Kidney (tissue), 14 donors: Measurements from ENCODE around the gene NUDT5. TPM values are rescaled to one million over a fixed set of nuclear protein-coding genes. Genes with fewer than 3 reads are reported as not detected.

ENCODE experiments used
- DNase-seq, 5 donors: peaks; one replicate each; pipeline ENCODE4 v3.0.0-alpha.2; 2013 to 2020
- FAIRE-seq: peaks from 2 replicates; lab custom pipeline; 2012; peaks lifted over from hg19 to GRCh38; lab: Jason Lieb, UNC
- H3K27ac ChIP-seq, 2 donors: one replicate each; pipeline ENCODE4 v1.7.0; 2013; ENCODE audit warnings: low read depth in 2 of 2, low read length in 2 of 2, inconsistent platforms in 1 of 2
- H3K27me3 ChIP-seq: one replicate; pipeline ENCODE4 v1.7.1; 2013; ENCODE audit warnings: low read length, inconsistent platforms; ENCODE audit not compliant: control insufficient read depth, insufficient read depth
- H3K36me3 ChIP-seq, 3 donors: one replicate each; pipeline versions ENCODE4 v1.7.0 to v1.7.1; 2013; ENCODE audit warnings: low read length in 3 of 3, control low read depth in 1 of 3, inconsistent platforms in 1 of 3; ENCODE audit not compliant: insufficient read depth in 3 of 3, control insufficient read depth in 2 of 3
- H3K4me1 ChIP-seq, 3 donors: one replicate each; pipeline versions ENCODE4 v1.7.0 to v1.7.1; 2013; ENCODE audit warnings: low read length in 3 of 3, inconsistent platforms in 1 of 3, low read depth in 1 of 3; ENCODE audit not compliant: control insufficient read depth in 2 of 3, insufficient read depth in 2 of 3
- H3K4me3 ChIP-seq, 3 donors: one replicate each; pipeline versions ENCODE4 v1.7.0 to v1.8.1; 2013; ENCODE audit warnings: low read length in 3 of 3, control low read depth in 1 of 3, inconsistent platforms in 1 of 3
- H3K9ac ChIP-seq, 3 donors: one replicate each; pipeline versions ENCODE4 v1.7.0 to v1.7.1; 2013; ENCODE audit warnings: low read length in 3 of 3, control low read depth in 1 of 3, inconsistent platforms in 1 of 3
- H3K9me3 ChIP-seq, 3 donors: one replicate each; pipeline versions ENCODE4 v1.7.0 to v1.7.1; 2013; ENCODE audit warnings: low read length in 3 of 3, control low read depth in 1 of 3, inconsistent platforms in 1 of 3; ENCODE audit not compliant: control insufficient read depth in 2 of 3, insufficient read depth in 1 of 3
- intact Hi-C: fragments of 100-400 bp; cut with DNase I; formaldehyde crosslinking; loops from one replicate; pipeline ENCODE4 v1.11.1; 2022
- microRNA-seq: library from miRNA; unstranded; fragments of <30 nt; microRNA quantifications from one replicate; pipeline ENCODE4 v1.2.0, GENCODE V29; 2020
- polyA plus RNA-seq: library from polyadenylated mRNA; stranded (reverse); fragments of 350-450 nt; fragmentation: Illumina TruSeq; extraction: RNeasy Lipid Tissue Mini Kit (QIAGEN cat#74804); gene quantifications from one replicate; pipeline ENCODE4 v1.2.3, GENCODE V29; 2014; ENCODE audit warnings: low read depth, low replicate concordance; ENCODE audit not compliant: insufficient read depth
- total RNA-seq: library from RNA; stranded (reverse); fragmentation: NEBNext Ultra II Directional; extraction: Animal tissue kit (Norgen Biotek cat#: 25700); gene quantifications from one replicate; pipeline ENCODE4 v1.2.1, GENCODE V29; 2021
- TF ChIP-seq, protein P1 (sequence below): IDR thresholded peaks from 3 replicates; pipeline ENCODE4 v1.5.1; 2012; ENCODE audit warnings: mild to moderate bottlenecking, moderate library complexity, borderline replicate concordance; ENCODE audit not compliant: insufficient read depth; ENCODE audit errors: extremely low read depth
- donor health status: control.
- donor health status: control.
- donor health status: control.
- donor health status: control.
- donor health status: control.
- donor health status: DM: yes; HTN: yes; CAD: no.
- donor health status: Normal renal cell carcinoma (clear cell type).

Gene NUDT5
- total and polyA plus RNA-seq, 2 donors from 2014 or later = 48.3 to 78.2 TPM

DNA sequence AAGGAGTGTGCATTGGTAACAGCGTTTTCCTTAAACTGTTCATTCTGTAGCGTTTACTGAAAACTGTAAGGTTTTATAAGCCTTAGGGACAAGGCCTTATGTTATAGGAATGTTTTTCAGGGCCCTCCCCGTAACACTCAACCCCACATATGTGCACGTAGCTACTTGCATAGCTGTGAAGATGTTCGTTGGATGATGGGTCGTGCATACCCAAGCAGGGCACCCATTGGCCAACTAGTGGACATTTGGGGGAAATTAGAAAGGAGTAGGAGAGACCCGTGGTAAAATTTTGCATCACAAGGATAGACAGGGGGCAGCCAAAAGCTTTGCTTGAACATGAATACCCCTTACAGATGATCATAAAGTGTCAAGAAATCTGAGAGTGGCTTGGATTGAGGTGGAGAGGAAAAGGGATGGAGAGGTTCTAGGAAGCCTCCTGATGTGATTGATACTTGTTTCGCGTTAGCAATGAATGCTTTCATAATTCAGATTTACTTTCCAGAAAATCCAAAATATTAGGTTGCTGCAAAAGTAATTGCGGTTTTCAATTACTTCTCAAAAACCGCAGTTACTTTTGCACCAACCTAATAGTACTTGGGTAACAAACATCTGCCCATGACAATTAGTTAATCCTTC lies 65.3 kb downstream of the NUDT5 start:
- Histone ChIP-seq H3K4me1 (no peaks in the 10 kb centered on the region), H3K27me3 (no peaks in the 10 kb centered on the region), H3K4me3 (peak overlapping the region; percentile 76 to 92 (median 90)), H3K36me3 (peaks cover 0 to 3% (median 0%) of the 10 kb centered on the region in 3 donors), H3K9ac (peak overlapping the region in 2 of 3 donors; percentile 50 to 62), H3K9me3 (no peaks in the 10 kb centered on the region), H3K27ac (peak overlapping the region in 1 of 2 donors; percentile 14)
- peak in 4 of 5 donors; percentile 54 to 83 (median 68) for DNase-seq
- TF ChIP-seq, protein P1, sequence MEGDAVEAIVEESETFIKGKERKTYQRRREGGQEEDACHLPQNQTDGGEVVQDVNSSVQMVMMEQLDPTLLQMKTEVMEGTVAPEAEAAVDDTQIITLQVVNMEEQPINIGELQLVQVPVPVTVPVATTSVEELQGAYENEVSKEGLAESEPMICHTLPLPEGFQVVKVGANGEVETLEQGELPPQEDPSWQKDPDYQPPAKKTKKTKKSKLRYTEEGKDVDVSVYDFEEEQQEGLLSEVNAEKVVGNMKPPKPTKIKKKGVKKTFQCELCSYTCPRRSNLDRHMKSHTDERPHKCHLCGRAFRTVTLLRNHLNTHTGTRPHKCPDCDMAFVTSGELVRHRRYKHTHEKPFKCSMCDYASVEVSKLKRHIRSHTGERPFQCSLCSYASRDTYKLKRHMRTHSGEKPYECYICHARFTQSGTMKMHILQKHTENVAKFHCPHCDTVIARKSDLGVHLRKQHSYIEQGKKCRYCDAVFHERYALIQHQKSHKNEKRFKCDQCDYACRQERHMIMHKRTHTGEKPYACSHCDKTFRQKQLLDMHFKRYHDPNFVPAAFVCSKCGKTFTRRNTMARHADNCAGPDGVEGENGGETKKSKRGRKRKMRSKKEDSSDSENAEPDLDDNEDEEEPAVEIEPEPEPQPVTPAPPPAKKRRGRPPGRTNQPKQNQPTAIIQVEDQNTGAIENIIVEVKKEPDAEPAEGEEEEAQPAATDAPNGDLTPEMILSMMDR = peak; percentile 22
- no peak for FAIRE-seq
- intact Hi-C loops = no loop called here

DNA sequence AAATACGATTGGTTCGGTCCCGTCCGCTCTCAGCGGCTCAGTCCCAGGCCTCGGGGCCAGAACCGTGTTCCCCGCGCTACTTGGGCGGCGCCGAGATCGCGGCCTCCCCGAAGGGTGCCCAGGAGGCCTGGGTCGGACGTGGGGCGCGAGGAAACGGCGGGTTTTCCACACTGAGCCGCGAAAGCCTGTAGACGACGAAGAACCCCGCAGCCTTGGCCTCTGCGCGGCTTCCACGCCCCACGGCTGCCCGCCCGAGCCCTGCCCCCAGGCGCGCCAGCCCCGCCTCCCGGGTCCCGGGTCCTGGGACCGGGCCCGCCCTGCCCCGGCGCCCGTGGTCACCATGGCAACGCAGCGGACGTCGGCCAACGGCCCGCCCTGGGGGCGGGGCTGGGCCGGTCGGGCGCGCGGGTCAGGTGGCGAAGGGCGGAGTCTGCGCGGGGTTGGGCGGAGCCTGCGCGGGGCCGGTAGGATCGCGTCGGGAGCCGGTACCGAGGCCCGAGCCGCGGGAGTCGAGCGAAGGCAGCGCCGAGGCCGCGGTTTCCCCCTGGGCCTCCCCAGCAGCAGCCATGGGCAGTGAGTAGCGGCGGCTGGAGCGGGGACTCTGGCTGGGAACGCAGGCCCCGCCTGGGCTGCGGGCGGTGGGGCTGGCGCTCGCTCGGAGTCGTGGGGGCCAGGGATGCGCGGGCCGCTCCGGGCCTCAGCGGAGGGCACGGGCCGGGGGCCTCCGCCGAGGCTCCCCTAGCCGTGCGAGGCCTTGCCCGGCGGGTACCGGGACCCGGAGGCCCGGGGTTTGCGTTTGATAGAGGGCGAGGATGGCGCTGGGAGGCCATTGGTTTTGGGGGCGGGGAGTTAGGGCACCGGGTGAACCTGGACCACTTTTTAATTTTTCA lies 66.2 kb downstream of the NUDT5 start, which contains the start of gene SEC61A2:
SEC61A2 (plus strand) TSS at position 456 of the 890 bp plus-strand sequence; CDS start at position 567, 111 bp downstream.
- TF ChIP-seq, protein P1 = no peak
- no peak for FAIRE-seq
- Histone ChIP-seq H3K9me3 (no peaks in the 10 kb centered on the region), H3K36me3 (peaks cover 0 to 3% (median 0%) of the 10 kb centered on the region in 3 donors), H3K9ac (peak within 1 kb of the TSS; percentile 37 to 65 (median 50)), H3K4me1 (no peaks in the 10 kb centered on the region), H3K4me3 (peak within 1 kb of the TSS; percentile 76 to 92 (median 90)), H3K27ac (peak within 1 kb of the TSS; percentile 74 to 95), H3K27me3 (no peaks in the 10 kb centered on the region)
- intact Hi-C loops = no loop called here
- DNase-seq = peak; percentile 95 to 98 (median 97)

DNA sequence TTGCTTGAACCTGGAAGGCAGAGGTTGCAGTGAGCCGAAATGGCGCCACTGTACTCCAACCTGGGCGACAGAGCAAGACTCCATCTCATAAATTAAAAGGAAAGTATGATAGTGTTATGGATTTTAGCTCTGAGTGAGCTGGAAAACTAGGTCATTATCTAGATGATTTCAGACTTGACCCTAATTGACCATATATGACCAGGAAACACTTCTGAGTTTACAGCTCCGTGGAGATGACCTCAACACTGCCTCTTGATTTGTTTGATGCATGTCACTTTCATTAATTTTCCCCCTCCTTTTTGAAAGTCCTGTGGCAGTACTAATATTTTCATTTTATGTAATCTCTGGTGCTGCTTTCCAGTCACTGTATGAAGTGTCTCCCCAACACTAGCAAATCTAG lies 74.0 kb downstream of the NUDT5 start:
- DNase-seq (no peak), FAIRE-seq (no peak)
- Histone ChIP-seq H3K27ac (no peak overlapping the region), H3K4me3 (no peak overlapping the region), H3K27me3 (no peaks in the 10 kb centered on the region), H3K4me1 (no peaks in the 10 kb centered on the region), H3K36me3 (peaks cover 0 to 19% (median 19%) of the 10 kb centered on the region in 3 donors), H3K9me3 (no peaks in the 10 kb centered on the region), H3K9ac (no peak overlapping the region)
- TF ChIP-seq, protein P1 = no peak
- intact Hi-C loops = no loop called here

Small RNA genes within 50 kb of the gene (microRNA-seq; reads per million reads assigned to microRNA genes)
- gene MIR548AK = not detected

Other genes starting within 250 kb of the NUDT5 start
- gene UPF2, start 153.1 kb downstream of the NUDT5 start, total RNA-seq = 19.4 TPM
- 8.4 TPM for gene UPF2, start 153.1 kb downstream of the NUDT5 start, polyA plus RNA-seq
- gene DHTKD1, start 126.9 kb downstream of the NUDT5 start, total RNA-seq = 28.0 TPM
- gene DHTKD1, start 126.9 kb downstream of the NUDT5 start, polyA plus RNA-seq = 21.5 TPM
- gene SEC61A2, start 66.2 kb downstream of the NUDT5 start, total RNA-seq = 8.9 TPM
- gene SEC61A2, start 66.2 kb downstream of the NUDT5 start, polyA plus RNA-seq = 3.6 TPM
- gene CDC123, start 297 bp upstream of the NUDT5 start, total RNA-seq = 47.7 TPM
- 50.2 TPM for gene CDC123, start 297 bp upstream of the NUDT5 start, polyA plus RNA-seq
- gene CAMK1D, start 153.7 kb upstream of the NUDT5 start, total RNA-seq = 13.7 TPM
- gene CAMK1D, start 153.7 kb upstream of the NUDT5 start, polyA plus RNA-seq = 1.1 TPM